GM12872 (cell line): Measurements from ENCODE around the gene ISX.

Source experiments
- TF ChIP-seq, protein P1 (sequence below): IDR thresholded peaks from 3 replicates; pipeline ENCODE4 v1.5.1; 2011; ENCODE audit warnings: low read depth, mild to moderate bottlenecking, low read length, moderate library complexity; ENCODE audit not compliant: insufficient read depth

ISX gene

DNA sequence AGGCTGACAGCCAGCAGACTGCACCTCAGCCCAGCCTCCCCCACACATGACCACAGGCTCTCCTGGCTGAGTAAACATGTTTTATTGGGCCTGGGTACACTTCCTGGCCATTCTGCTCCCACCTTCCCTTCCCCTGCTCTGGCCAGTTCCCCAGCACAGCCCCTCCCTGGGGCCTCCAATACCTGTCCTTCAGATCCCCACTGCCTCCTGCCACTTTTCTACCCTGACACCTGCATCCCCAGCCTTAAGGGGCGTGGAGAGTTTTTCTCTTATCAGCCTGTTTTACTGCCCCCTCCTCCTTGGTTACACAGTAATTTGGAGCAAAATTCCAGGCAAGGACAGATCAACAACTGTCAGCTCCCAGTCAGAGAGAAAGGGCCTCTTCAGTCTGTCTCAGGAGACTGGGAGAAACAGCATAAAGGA is at the start of gene ISX:
Gene ISX (plus strand): TSS at position 363 of the 423 bp plus-strand sequence. CDS start 930 bp downstream, outside the sequence.
- TF ChIP-seq, protein P1, sequence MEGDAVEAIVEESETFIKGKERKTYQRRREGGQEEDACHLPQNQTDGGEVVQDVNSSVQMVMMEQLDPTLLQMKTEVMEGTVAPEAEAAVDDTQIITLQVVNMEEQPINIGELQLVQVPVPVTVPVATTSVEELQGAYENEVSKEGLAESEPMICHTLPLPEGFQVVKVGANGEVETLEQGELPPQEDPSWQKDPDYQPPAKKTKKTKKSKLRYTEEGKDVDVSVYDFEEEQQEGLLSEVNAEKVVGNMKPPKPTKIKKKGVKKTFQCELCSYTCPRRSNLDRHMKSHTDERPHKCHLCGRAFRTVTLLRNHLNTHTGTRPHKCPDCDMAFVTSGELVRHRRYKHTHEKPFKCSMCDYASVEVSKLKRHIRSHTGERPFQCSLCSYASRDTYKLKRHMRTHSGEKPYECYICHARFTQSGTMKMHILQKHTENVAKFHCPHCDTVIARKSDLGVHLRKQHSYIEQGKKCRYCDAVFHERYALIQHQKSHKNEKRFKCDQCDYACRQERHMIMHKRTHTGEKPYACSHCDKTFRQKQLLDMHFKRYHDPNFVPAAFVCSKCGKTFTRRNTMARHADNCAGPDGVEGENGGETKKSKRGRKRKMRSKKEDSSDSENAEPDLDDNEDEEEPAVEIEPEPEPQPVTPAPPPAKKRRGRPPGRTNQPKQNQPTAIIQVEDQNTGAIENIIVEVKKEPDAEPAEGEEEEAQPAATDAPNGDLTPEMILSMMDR: no peak

DNA sequence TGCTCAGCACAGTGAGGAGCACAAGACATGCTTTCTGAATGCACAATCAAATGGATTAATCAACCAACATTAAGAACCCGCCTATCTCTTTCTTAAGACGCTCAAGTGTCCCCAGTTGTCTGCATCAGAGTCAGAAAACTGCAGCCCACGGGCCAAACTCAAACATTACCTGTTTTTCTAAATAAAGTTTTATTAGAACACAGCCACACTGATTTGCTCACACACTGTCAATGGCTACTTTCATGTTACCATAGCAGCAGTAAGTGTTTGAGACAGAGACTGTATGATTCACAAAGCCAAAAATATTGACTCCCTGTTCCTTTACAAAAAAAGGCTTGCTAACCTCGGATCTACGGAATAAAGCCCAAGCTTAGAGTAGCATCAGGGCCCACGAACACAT is 49.0 kb upstream of the ISX start:
- TF ChIP-seq, protein P1: no peak

DNA sequence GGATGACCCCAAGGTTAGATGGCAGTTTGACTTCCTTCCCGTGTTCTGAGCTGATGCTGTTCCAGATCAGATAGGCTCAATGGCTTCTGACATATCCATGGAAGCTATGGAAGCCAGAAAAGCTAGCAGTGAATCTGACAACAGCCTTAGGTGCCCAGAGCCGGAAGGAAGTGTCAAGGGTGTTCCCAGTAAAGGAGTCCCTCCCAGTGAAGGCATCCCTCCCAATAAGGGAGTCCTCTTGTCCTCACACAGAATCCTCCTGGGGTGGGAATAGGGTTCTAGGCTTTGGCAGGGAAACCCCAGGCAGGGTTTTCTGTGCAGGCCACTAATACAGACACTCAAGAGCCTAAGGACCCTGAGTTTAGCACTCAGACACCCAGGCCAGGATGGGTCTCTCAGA is 47.0 kb upstream of the ISX start:
- TF ChIP-seq, protein P1: no peak

DNA sequence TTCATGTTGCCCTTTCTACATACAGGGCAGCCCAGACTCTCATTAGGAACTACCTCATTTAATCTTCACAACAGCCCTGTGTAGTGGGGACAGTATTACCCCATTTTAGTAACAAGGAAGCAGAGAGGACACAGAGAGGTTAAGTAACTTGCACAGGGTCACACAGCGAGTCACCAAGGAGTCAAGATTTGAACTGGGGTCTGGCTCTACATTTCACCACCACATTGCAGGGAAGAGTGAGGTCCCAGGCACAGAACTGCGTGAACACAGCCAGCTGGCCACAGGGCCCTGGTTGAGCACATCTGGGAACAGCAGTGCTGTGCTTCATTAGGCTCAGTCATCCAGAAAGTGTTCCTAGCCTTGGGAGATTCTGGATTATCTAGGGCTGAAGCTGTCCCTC is 45.4 kb upstream of the ISX start:
- TF ChIP-seq, protein P1: no peak

DNA sequence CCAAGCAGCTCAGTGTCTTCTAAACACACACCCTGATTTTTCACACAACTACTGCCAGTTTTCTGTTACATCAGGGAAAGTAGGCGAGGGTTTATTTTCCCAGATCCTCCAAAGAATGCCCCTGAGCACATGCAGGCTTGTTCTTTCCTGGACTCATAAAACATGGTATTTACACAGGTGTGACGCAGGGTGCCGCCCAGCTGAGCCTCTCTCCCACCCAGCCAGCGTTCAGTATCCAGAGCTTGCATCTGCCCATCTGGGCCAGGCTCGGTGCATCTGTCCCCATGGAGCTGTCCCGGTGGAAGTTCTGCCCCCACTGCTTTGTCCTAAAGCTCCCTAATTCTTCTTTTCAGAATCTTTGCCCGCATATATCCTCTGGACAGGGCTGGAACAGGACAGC is 44.8 kb upstream of the ISX start:
- TF ChIP-seq, protein P1: no peak

DNA sequence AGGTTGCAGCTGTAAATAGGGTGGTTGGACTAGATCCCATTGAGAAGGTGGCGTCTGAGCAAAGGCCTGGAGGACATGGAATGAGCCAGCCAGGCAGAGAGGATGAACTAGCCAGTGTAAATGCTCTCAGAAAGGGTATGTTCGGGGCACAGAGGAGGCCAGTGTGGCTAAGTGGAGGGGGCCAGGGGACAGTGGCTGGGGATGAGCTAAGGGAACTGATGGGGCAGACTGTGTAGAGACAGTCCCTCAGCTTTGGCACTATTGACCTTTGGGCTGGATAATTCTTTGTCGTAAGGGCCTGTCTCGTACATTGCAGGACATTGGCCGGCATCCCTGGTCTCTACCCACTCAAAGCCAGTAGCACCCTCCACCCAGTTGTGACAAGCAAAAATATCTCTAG is 43.7 kb upstream of the ISX start:
- TF ChIP-seq, protein P1: no peak

DNA sequence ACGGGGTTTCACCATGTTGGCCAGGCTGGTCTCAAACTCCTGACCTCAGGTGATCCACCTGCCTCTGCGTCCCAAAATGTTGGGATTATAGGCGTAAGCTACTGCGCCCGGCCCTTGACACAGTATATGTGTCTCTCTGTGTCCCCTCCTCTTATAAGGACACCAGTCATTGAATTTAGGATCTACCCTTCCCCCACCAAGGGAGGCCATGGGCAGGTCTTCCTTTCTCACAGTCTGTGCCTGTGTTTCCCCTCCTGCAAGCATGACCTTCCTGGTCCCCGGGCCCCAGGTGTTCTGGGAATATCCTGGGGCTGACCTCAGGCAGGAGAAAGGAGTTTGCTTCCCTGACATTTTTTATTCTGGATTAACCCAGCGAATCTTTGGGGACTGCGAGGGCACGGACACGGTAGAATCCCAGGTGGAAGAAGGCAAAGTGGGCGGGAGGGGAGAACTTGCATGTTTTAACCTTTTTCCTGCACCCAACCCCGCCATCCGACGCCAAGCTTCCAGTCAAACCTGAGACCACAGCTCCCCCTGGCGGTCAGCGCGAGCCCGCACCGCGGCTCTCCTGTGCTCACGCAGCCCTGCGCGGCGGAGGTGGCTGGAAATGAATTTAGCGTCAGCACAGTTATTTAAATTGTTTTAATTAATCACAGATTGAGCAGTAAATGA is 42.1 kb upstream of the ISX start:
- TF ChIP-seq, protein P1: peak; percentile 95

DNA sequence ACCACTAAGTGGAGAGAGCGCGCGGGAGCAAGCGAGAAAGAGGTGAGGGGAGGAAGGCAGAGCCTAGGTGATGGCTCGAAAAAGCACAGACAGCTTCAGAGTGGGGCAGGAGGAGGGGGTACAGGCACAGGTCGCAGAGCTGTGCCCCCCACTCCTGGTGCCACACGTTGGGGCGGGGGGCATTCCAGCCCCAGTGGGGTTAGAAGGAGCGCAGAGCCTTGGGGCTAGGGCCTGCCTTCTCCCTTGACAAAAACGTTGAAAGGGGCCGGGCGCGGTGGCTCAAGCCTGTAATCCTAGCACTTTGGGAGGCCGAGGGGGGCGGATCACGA is 41.6 kb upstream of the ISX start:
- TF ChIP-seq, protein P1: no peak
